HepG2 (cell line): Measurements from ENCODE around the gene SEH1L. TPM values are rescaled to one million over a fixed set of nuclear protein-coding genes. Genes with fewer than 3 reads are reported as not detected.

Source experiments
- ATAC-seq: fragments of 200-7000 bp; cut with Tn5 transposase; 3 replicates; pipeline ENCODE4 v1.9.1; 2020; ENCODE audit warnings: mild to moderate bottlenecking, moderate library complexity
- BruUV-seq: library from RNA; stranded (reverse); fragments of 400-500 nt; replicated peaks from 2 replicates; lab custom pipeline; 2021; lab: Mats Ljungman, UMichigan
- CTCF ChIA-PET: fragments of 300-600 bp; formaldehyde crosslinking; extraction: SDS; loops from one replicate; lab custom pipeline; 2021; ENCODE audit warnings: low total read pairs, inconsistent platforms, low intra/inter-chr PET ratio; lab: Yijun Ruan, JAX
- POLR2A ChIA-PET: fragments of 350-600 bp; sonication (Branson Sonifier 250); formaldehyde crosslinking; loops from one replicate; lab custom pipeline; 2020; ENCODE audit warnings: antibody characterized with exemption, inconsistent platforms; lab: Yijun Ruan, JAX
- DNase-seq: peaks from one replicate; pipeline ENCODE4 v3.0.0-alpha.2; 2015; ENCODE audit warnings: low spot score
- FAIRE-seq: peaks from 3 replicates; lab custom pipeline; 2011; peaks lifted over from hg19 to GRCh38; lab: Jason Lieb, UNC
- H2AFZ ChIP-seq: one replicate; pipeline ENCODE4 v1.6.1; 2011; ENCODE audit warnings: low read length, inconsistent platforms
- H3K27ac ChIP-seq: fragments of 300-600 bp; 3 replicates; pipeline ENCODE4 v1.8.0; 2011; ENCODE audit warnings: mixed run types, mild to moderate bottlenecking, mixed read lengths, low read length, inconsistent platforms; ENCODE audit not compliant: insufficient read depth; ENCODE audit errors: extremely low read length
- H3K27me3 ChIP-seq, 2 experiments: fragments of 200-600 bp in 1 of 2; 2 replicates in 1 of 2; 3 replicates in 1 of 2; pipeline versions ENCODE4 v1.6.0 to v1.8.0; 2011; ENCODE audit warnings: low read length in 2 of 2, mild to moderate bottlenecking in 2 of 2, moderate library complexity in 2 of 2, inconsistent platforms in 1 of 2; ENCODE audit not compliant: insufficient read depth in 2 of 2, control insufficient read depth in 1 of 2
- H3K36me3 ChIP-seq, 2 experiments: fragments of 200-600 bp in 1 of 2; replicated peaks in 1 of 2; 2 replicates in 1 of 2; 3 replicates in 1 of 2; pipeline versions ENCODE4 v1.5.1 to v1.8.0; 2011; ENCODE audit warnings: low read length in 2 of 2, inconsistent platforms in 1 of 2; ENCODE audit not compliant: insufficient read depth in 2 of 2, control insufficient read depth in 1 of 2
- H3K4me1 ChIP-seq: 2 replicates; pipeline ENCODE4 v1.5.1; 2012; ENCODE audit warnings: low read length, inconsistent platforms; ENCODE audit not compliant: insufficient read depth
- H3K4me2 ChIP-seq: 2 replicates; pipeline ENCODE4 v1.6.0; 2011; ENCODE audit warnings: low read depth, low read length, inconsistent platforms
- H3K4me3 ChIP-seq, 3 experiments: fragments of 200-600 bp in 1 of 3; sonication (generic), shearing (Covaris generic) in 1 of 3; replicated peaks in 1 of 3; 2 replicates each; pipeline ENCODE4 v1.5.1; 2011 to 2016; ENCODE audit warnings: low read length in 3 of 3, inconsistent platforms in 2 of 3, low read depth in 2 of 3, mild to moderate bottlenecking in 2 of 3, control low read depth in 1 of 3, mixed read lengths in 1 of 3; ENCODE audit not compliant: insufficient read depth in 1 of 3
- H3K79me2 ChIP-seq: one replicate; pipeline ENCODE4 v1.6.1; 2011; ENCODE audit warnings: low read length, inconsistent platforms; ENCODE audit not compliant: insufficient read depth
- H3K9ac ChIP-seq: 2 replicates; pipeline ENCODE4 v1.6.0; 2011; ENCODE audit warnings: mild to moderate bottlenecking, low read depth, low read length, inconsistent platforms; ENCODE audit not compliant: insufficient read depth
- H3K9me3 ChIP-seq: 2 replicates; pipeline ENCODE4 v1.5.1; 2012; ENCODE audit warnings: mild to moderate bottlenecking, low read length
- H4K20me1 ChIP-seq: 2 replicates; pipeline ENCODE4 v1.6.0; 2011; ENCODE audit warnings: inconsistent platforms, mild to moderate bottlenecking, low read length, moderate library complexity; ENCODE audit not compliant: insufficient read depth
- CBX2 ChIP-seq, 2 experiments: fragments of 200-600 bp in 1 of 2; sonication (generic); formaldehyde crosslinking in 1 of 2; IDR thresholded peaks; 2 replicates each; pipeline versions ENCODE4 v1.7.0 to v1.8.1; 2018 to 2022; ENCODE audit warnings: low read depth in 2 of 2, low read length in 1 of 2, mild to moderate bottlenecking in 1 of 2, missing genetic modification reagents in 1 of 2
- CSRNP2 ChIP-seq: sonication (generic); formaldehyde crosslinking; conservative IDR thresholded peaks from 2 replicates; pipeline ENCODE4 v1.8.0; 2022; ENCODE audit warnings: low read depth, missing genetic modification reagents
- DRAP1 ChIP-seq: IDR thresholded peaks from 2 replicates; pipeline ENCODE4 v1.6.1; 2016; ENCODE audit warnings: missing genetic modification reagents, missing compliant biosample characterization
- HMGA1 ChIP-seq: sonication (generic); formaldehyde crosslinking; conservative IDR thresholded peaks from 2 replicates; pipeline ENCODE4 v1.4.0; 2020; ENCODE audit warnings: missing genetic modification reagents
- JUND ChIP-seq: sonication (generic); formaldehyde crosslinking; IDR thresholded peaks from 2 replicates; pipeline ENCODE4 v1.8.0; 2022; ENCODE audit warnings: mild to moderate bottlenecking, missing genetic modification reagents
- KAT2B ChIP-seq: fragments of 150-350 bp; IDR thresholded peaks from 2 replicates; pipeline ENCODE4 v1.6.1; 2014; ENCODE audit warnings: low read depth, low read length, borderline replicate concordance
- KLF16 ChIP-seq, 2 experiments: sonication (generic) in 1 of 2; formaldehyde crosslinking in 1 of 2; IDR thresholded peaks; 2 replicates each; pipeline versions ENCODE4 v1.6.1 to v1.8.0; 2016 to 2023; ENCODE audit warnings: missing genetic modification reagents in 2 of 2, missing compliant biosample characterization in 1 of 2
- MATR3 ChIP-seq: sonication (generic); formaldehyde crosslinking; IDR thresholded peaks from 2 replicates; pipeline ENCODE4 v1.4.0; 2020; ENCODE audit warnings: missing genetic modification reagents
- PAF1 ChIP-seq: IDR thresholded peaks from 2 replicates; pipeline ENCODE4 v1.6.1; 2016; ENCODE audit warnings: missing genetic modification reagents, missing compliant biosample characterization
- PTBP1 ChIP-seq: fragments of 200-400 bp; formaldehyde crosslinking; IDR thresholded peaks from 2 replicates; pipeline ENCODE4 v1.6.1; 2018; ENCODE audit warnings: low read length, low read depth; ENCODE audit not compliant: poor library complexity, severe bottlenecking
- SAFB2 ChIP-seq: sonication (generic); formaldehyde crosslinking; IDR thresholded peaks from 2 replicates; pipeline ENCODE4 v1.5.1; 2020; ENCODE audit warnings: missing genetic modification reagents, low read depth, mild to moderate bottlenecking, borderline replicate concordance
- TEAD3 ChIP-seq: optimal IDR thresholded peaks from 2 replicates; pipeline ENCODE3; 2016; ENCODE audit warnings: borderline replicate concordance
- TFE3 ChIP-seq: IDR thresholded peaks from 2 replicates; pipeline ENCODE4 v1.6.1; 2016
- TRIM24 ChIP-seq: sonication (generic); formaldehyde crosslinking; IDR thresholded peaks from 2 replicates; pipeline ENCODE4 v1.8.0; 2022; ENCODE audit warnings: mild to moderate bottlenecking, missing genetic modification reagents
- ZBTB7A ChIP-seq: sonication (generic); formaldehyde crosslinking; IDR thresholded peaks from 2 replicates; pipeline ENCODE4 v1.8.0; 2022; ENCODE audit warnings: mild to moderate bottlenecking, missing genetic modification reagents
- ZFP36 ChIP-seq: fragments of 150-350 bp; IDR thresholded peaks from 2 replicates; pipeline ENCODE4 v1.6.1; 2018; ENCODE audit warnings: borderline replicate concordance, low read length, low read depth; ENCODE audit not compliant: partially characterized antibody
- ZNF138 ChIP-seq: sonication (generic); formaldehyde crosslinking; IDR thresholded peaks from 2 replicates; pipeline ENCODE4 v1.5.0; 2020; ENCODE audit warnings: mild to moderate bottlenecking, low read depth, missing genetic modification reagents
- ZNF720 ChIP-seq: sonication (generic); formaldehyde crosslinking; IDR thresholded peaks from 2 replicates; pipeline ENCODE4 v1.4.0; 2020; ENCODE audit warnings: missing genetic modification reagents
- ZNF75D ChIP-seq: sonication (generic); formaldehyde crosslinking; IDR thresholded peaks from 2 replicates; pipeline ENCODE4 v1.8.1; 2023; ENCODE audit warnings: missing genetic modification reagents, mild to moderate bottlenecking, borderline replicate concordance
- ZNF788 ChIP-seq: sonication (generic); formaldehyde crosslinking; IDR thresholded peaks from 2 replicates; pipeline ENCODE4 v1.5.0; 2020; ENCODE audit warnings: mild to moderate bottlenecking, missing genetic modification reagents, borderline replicate concordance
- WGBS: methylation state at CpG from one replicate; pipeline ENCODE4 v1.1.6; 2017; ENCODE audit warnings: low lambda C conversion rate; 5-methylcytosine and 5-hydroxymethylcytosine counted together
- in situ Hi-C: cut with HindIII; loops from 2 replicates; pipeline ENCODE4 v1.10.0; 2017; ENCODE audit warnings: low pct_unique_long_range_greater_than_20kb; ENCODE audit not compliant: extremely low pct_ligation_motif_present
- intact Hi-C: fragments of 100-400 bp; cut with micrococcal nuclease; formaldehyde crosslinking; loops from one replicate; pipeline ENCODE4 v1.10.0; 2022; ENCODE audit not compliant: unreplicated experiment
- polyA plus RNA-seq, 8 experiments: library from polyadenylated mRNA; depleted of rRNA in 3 of 8; stranded (reverse) in 7 of 8; unstranded in 1 of 8; fragments of >200 nt; fragmentation: Illumina TruSeq in 4 of 8; extraction: Trizol in 4 of 8; gene quantifications; 2 replicates each; pipeline versions ENCODE4 v1.2.1 to v1.2.3, GENCODE V29; 2011 to 2016; ENCODE audit warnings: low read depth in 4 of 8, missing spikeins in 1 of 8, mixed read lengths in 1 of 8; ENCODE audit not compliant: insufficient read depth in 1 of 8
- total RNA-seq, 5 experiments: library from RNA; depleted of rRNA; stranded (reverse); fragments of >200 nt; fragmentation: Illumina TruSeq; extraction: Trizol; gene quantifications; 2 replicates each; pipeline ENCODE4 v1.2.3, GENCODE V29; 2016; ENCODE audit warnings: low read depth in 1 of 5

The SEH1L gene
- total and polyA plus RNA-seq, 2 of the 13 experiments (the other 11 are each of a cell fraction or from before 2014, with no cell fraction given) = 59.6 to 63.5 TPM

GRCh38 chr18:12960853-12961397 lies 13.1 kb downstream of the SEH1L start (continued):
- TF ChIP-seq DRAP1 (no peak), ZNF788 (no peak), ZNF75D (CRISPR knock-in tag) (no peak), HMGA1 (CRISPR knock-in tag) (no peak), MATR3 (CRISPR knock-in tag) (no peak), ZNF138 (CRISPR knock-in tag) (no peak), TRIM24 (no peak), KLF16 (CRISPR knock-in tag; IDR thresholded peaks at IDR 0.05) (no peak), KAT2B (no peak), JUND (CRISPR knock-in tag) (no peak)
- TF ChIP-seq, all 625 proteins: peak for 0

GRCh38 chr18:12963069-12963468 lies 15.3 kb downstream of the SEH1L start:
- H3K4me2 ChIP-seq = no peak overlapping the region
- ChIA-PET CTCF (no interaction called here), POLR2A (no interaction called here)
- H4K20me1 ChIP-seq = peaks cover 3% of the 10 kb centered on the region; the same call in 1 of the 2 replicates
- no TSS peak for BruUV-seq
- in situ Hi-C loops = no loop called here
- H3K9me3 ChIP-seq = no peaks in the 10 kb centered on the region
- H3K79me2 ChIP-seq = peaks cover 39% of the 10 kb centered on the region
- H3K9ac ChIP-seq = no peak overlapping the region
- FAIRE-seq (no peak), DNase-seq (no peak), ATAC-seq (no peak)
- peaks cover 12% of the 10 kb centered on the region for H3K4me1 ChIP-seq
- no peak overlapping the region for H2AFZ ChIP-seq
- 100% methylated on average over 1 of the region's 1 CpG for WGBS
- H3K36me3 ChIP-seq = peaks cover 14 to 73% of the 10 kb centered on the region in 2 experiments; a peak in 4 of 5 replicates
- no peak overlapping the region for H3K4me3 ChIP-seq
- intact Hi-C loops = no loop called here
- H3K27me3 ChIP-seq = no peaks in the 10 kb centered on the region
- H3K27ac ChIP-seq = no peak overlapping the region
- TF ChIP-seq SAFB2 = no peak
- no peak for TF ChIP-seq PTBP1
- no peak for TF ChIP-seq TFE3 (CRISPR knock-in tag)
- TF ChIP-seq ZFP36 = no peak
- TF ChIP-seq ZBTB7A (CRISPR knock-in tag) = no peak
- no peak for TF ChIP-seq CSRNP2 (CRISPR knock-in tag)
- TF ChIP-seq CBX2 (IDR thresholded peaks at IDR 0.05; ENCODE audit: low read depth, low read length) = no peak
- TF ChIP-seq CBX2 (CRISPR knock-in tag; IDR thresholded peaks at IDR 0.05; ENCODE audit: low read depth) = no peak
- no peak for TF ChIP-seq TEAD3 (CRISPR knock-in tag)
- no peak for TF ChIP-seq PAF1 (CRISPR knock-in tag)
- no peak for TF ChIP-seq ZNF720 (CRISPR knock-in tag)
